Measurements from ENCODE around the gene TANC2. TPM values are rescaled to one million over a fixed set of nuclear protein-coding genes. Genes with fewer than 3 reads are reported as not detected.

TANC2 gene
- total RNA-seq, 1 donor from 2014 or later: 66.9 TPM

- FAIRE-seq (no peak), DNase-seq (ENCODE audit: low read depth) (no peak)
- Mint-ChIP-seq H3K9me3 (ENCODE audit: unreplicated experiment) (peaks cover 2% of the 10 kb centered on the region), H3K36me3 (ENCODE audit: low read depth, unreplicated experiment) (no peaks in the 10 kb centered on the region), H3K27ac (ENCODE audit: unreplicated experiment) (no peak overlapping the region), H3K4me1 (ENCODE audit: low read depth, unreplicated experiment) (no peaks in the 10 kb centered on the region), H3K27me3 (ENCODE audit: low read depth, unreplicated experiment) (peaks cover 14% of the 10 kb centered on the region), H3K4me3 (ENCODE audit: unreplicated experiment) (no peak overlapping the region)
- Histone ChIP-seq H3K27me3 (ENCODE audit: insufficient read depth, low read length) (no peaks in the 10 kb centered on the region), H3K9ac (ENCODE audit: low read length) (no peak overlapping the region), H3K36me3 (ENCODE audit: insufficient read depth, low read length) (no peaks in the 10 kb centered on the region), H3K79me2 (ENCODE audit: insufficient read depth, low read length) (no peaks in the 10 kb centered on the region), H3K9me3 (ENCODE audit: insufficient read depth, low read depth, low read length) (no peaks in the 10 kb centered on the region), H3K4me1 (ENCODE audit: insufficient read depth, low read length) (peaks cover 3% of the 10 kb centered on the region), H3K27ac (ENCODE audit: low read depth, low read length) (no peak overlapping the region), H2AFZ (ENCODE audit: low read depth, low read length) (no peak overlapping the region), H3K4me2 (ENCODE audit: low read length) (no peak overlapping the region), H3K4me3 (ENCODE audit: insufficient read depth, low read depth, low read length) (no peak overlapping the region), H4K20me1 (ENCODE audit: insufficient read depth, low read length) (no peaks in the 10 kb centered on the region)
- TF ChIP-seq EZH2 (IDR thresholded peaks at IDR 0.05; ENCODE audit: insufficient read depth, low read length): no peak
- TF ChIP-seq, protein P1, sequence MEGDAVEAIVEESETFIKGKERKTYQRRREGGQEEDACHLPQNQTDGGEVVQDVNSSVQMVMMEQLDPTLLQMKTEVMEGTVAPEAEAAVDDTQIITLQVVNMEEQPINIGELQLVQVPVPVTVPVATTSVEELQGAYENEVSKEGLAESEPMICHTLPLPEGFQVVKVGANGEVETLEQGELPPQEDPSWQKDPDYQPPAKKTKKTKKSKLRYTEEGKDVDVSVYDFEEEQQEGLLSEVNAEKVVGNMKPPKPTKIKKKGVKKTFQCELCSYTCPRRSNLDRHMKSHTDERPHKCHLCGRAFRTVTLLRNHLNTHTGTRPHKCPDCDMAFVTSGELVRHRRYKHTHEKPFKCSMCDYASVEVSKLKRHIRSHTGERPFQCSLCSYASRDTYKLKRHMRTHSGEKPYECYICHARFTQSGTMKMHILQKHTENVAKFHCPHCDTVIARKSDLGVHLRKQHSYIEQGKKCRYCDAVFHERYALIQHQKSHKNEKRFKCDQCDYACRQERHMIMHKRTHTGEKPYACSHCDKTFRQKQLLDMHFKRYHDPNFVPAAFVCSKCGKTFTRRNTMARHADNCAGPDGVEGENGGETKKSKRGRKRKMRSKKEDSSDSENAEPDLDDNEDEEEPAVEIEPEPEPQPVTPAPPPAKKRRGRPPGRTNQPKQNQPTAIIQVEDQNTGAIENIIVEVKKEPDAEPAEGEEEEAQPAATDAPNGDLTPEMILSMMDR (IDR thresholded peaks at IDR 0.05; ENCODE audit: insufficient read depth, low read depth, low read length): no peak
Measured at GRCh38 chr17:62923258-62924150, 42.5 kb upstream of the TANC2 start.

- Histone ChIP-seq H3K4me2 (ENCODE audit: low read length) (no peak overlapping the region), H3K4me1 (ENCODE audit: insufficient read depth, low read length) (no peaks in the 10 kb centered on the region), H2AFZ (ENCODE audit: low read depth, low read length) (no peak overlapping the region), H3K9ac (ENCODE audit: low read length) (no peak overlapping the region), H4K20me1 (ENCODE audit: insufficient read depth, low read length) (no peaks in the 10 kb centered on the region), H3K27me3 (ENCODE audit: insufficient read depth, low read length) (no peaks in the 10 kb centered on the region), H3K4me3 (ENCODE audit: insufficient read depth, low read depth, low read length) (no peak overlapping the region), H3K79me2 (ENCODE audit: insufficient read depth, low read length) (no peaks in the 10 kb centered on the region), H3K27ac (ENCODE audit: low read depth, low read length) (no peak overlapping the region), H3K9me3 (ENCODE audit: insufficient read depth, low read depth, low read length) (no peaks in the 10 kb centered on the region), H3K36me3 (ENCODE audit: insufficient read depth, low read length) (no peaks in the 10 kb centered on the region)
- TF ChIP-seq, protein P1 (IDR thresholded peaks at IDR 0.05; ENCODE audit: insufficient read depth, low read depth, low read length): no peak
- no peak for TF ChIP-seq EZH2 (IDR thresholded peaks at IDR 0.05; ENCODE audit: insufficient read depth, low read length)
- no peaks in the 10 kb centered on the region for H3K36me3 Mint-ChIP-seq (ENCODE audit: low read depth, unreplicated experiment)
- H3K4me1 Mint-ChIP-seq (ENCODE audit: low read depth, unreplicated experiment): no peaks in the 10 kb centered on the region
- H3K27ac Mint-ChIP-seq (ENCODE audit: unreplicated experiment): no peak overlapping the region
- no peak overlapping the region for H3K4me3 Mint-ChIP-seq (ENCODE audit: unreplicated experiment)
- DNase-seq (ENCODE audit: low read depth) (no peak), FAIRE-seq (no peak)
- H3K9me3 Mint-ChIP-seq (ENCODE audit: unreplicated experiment): no peaks in the 10 kb centered on the region
- peaks cover 15% of the 10 kb centered on the region for H3K27me3 Mint-ChIP-seq (ENCODE audit: low read depth, unreplicated experiment)
Measured at GRCh38 chr17:62925267-62925836, 40.7 kb upstream of the TANC2 start.

- H3K4me1 ChIP-seq (ENCODE audit: insufficient read depth, low read length): no peaks in the 10 kb centered on the region
- no peaks in the 10 kb centered on the region for H3K9me3 ChIP-seq (ENCODE audit: insufficient read depth, low read depth, low read length)
- H3K79me2 ChIP-seq (ENCODE audit: insufficient read depth, low read length): no peaks in the 10 kb centered on the region
- H2AFZ ChIP-seq (ENCODE audit: low read depth, low read length): no peak overlapping the region
- TF ChIP-seq EZH2 (IDR thresholded peaks at IDR 0.05; ENCODE audit: insufficient read depth, low read length): no peak
- TF ChIP-seq, protein P1 (IDR thresholded peaks at IDR 0.05; ENCODE audit: insufficient read depth, low read depth, low read length): no peak
- FAIRE-seq (no peak), DNase-seq (ENCODE audit: low read depth) (no peak)
- no peak overlapping the region for H3K4me2 ChIP-seq (ENCODE audit: low read length)
- no peaks in the 10 kb centered on the region for H4K20me1 ChIP-seq (ENCODE audit: insufficient read depth, low read length)
- Mint-ChIP-seq H3K4me3 (ENCODE audit: unreplicated experiment) (no peak overlapping the region), H3K36me3 (ENCODE audit: low read depth, unreplicated experiment) (no peaks in the 10 kb centered on the region), H3K27ac (ENCODE audit: unreplicated experiment) (no peak overlapping the region), H3K9me3 (ENCODE audit: unreplicated experiment) (no peaks in the 10 kb centered on the region), H3K4me1 (ENCODE audit: low read depth, unreplicated experiment) (no peaks in the 10 kb centered on the region), H3K27me3 (ENCODE audit: low read depth, unreplicated experiment) (peaks cover 15% of the 10 kb centered on the region)
- H3K27ac ChIP-seq (ENCODE audit: low read depth, low read length): no peak overlapping the region
- H3K36me3 ChIP-seq (ENCODE audit: insufficient read depth, low read length): no peaks in the 10 kb centered on the region
- H3K9ac ChIP-seq (ENCODE audit: low read length): no peak overlapping the region
- H3K4me3 ChIP-seq (ENCODE audit: insufficient read depth, low read depth, low read length): no peak overlapping the region
- H3K27me3 ChIP-seq (ENCODE audit: insufficient read depth, low read length): no peaks in the 10 kb centered on the region
Measured at GRCh38 chr17:62927083-62927482, 39.0 kb upstream of the TANC2 start.
